ENCODE measurements around the gene DACT3. TPM values are rescaled to one million over a fixed set of nuclear protein-coding genes. Genes with fewer than 3 reads are reported as not detected.

Gene DACT3
- total and polyA plus RNA-seq, 2 experiments from 2014 or later: 0.78 to 2.6 TPM

GRCh38 chr19:46665072-46665471, 4.1 kb upstream of the DACT3 start (continued):
- no peak for TF ChIP-seq ZNF462 (CRISPR knock-in tag; IDR thresholded peaks at IDR 0.05)

GRCh38 chr19:46661735-46662592, 982 bp upstream of the DACT3 start:
- peak; percentile 98 to 99 for TF ChIP-seq CTCF (conservative IDR thresholded peaks at IDR 0.05; ENCODE audit: low read depth in 2 of 2)
- TF ChIP-seq ZNF114 (CRISPR knock-in tag; IDR thresholded peaks at IDR 0.05): no peak
- H2AFZ ChIP-seq: no peak overlapping the region
- ATAC-seq (peak; percentile 61), DNase-seq (ENCODE audit: low spot score) (peak; percentile 95)
- Mint-ChIP-seq H3K9me3 (no peaks in the 10 kb centered on the region; the same call in 1 of the 3 replicates), H3K27me3 (ENCODE audit: insufficient read depth, low read depth, poor library complexity) (peaks cover 26% of the 10 kb centered on the region), H3K27ac (peak overlapping the region; percentile 92), H3K4me3 (peak overlapping the region; percentile 76), H3K36me3 (ENCODE audit: low read depth) (no peaks in the 10 kb centered on the region; the same call in 2 of the 3 replicates), H3K4me1 (peaks cover 21% of the 10 kb centered on the region)
- H3K27me3 ChIP-seq (ENCODE audit: insufficient read depth): peaks cover 30% of the 10 kb centered on the region
- no peak overlapping the region for H3K27ac ChIP-seq (ENCODE audit: low read depth)
- no peaks in the 10 kb centered on the region for H3K36me3 ChIP-seq (ENCODE audit: insufficient read depth)
- H3K4me1 ChIP-seq (ENCODE audit: insufficient read depth): peaks cover 19% of the 10 kb centered on the region
- H3K4me2 ChIP-seq: peak overlapping the region; percentile 74
- H3F3A ChIP-seq (replicated peaks; ENCODE audit: low read depth): peaks cover 11% of the 10 kb centered on the region
- no peaks in the 10 kb centered on the region for H4K20me1 ChIP-seq (replicated peaks; ENCODE audit: insufficient read depth)
- H3K4me3 ChIP-seq: peak overlapping the region; percentile 42
- H3K79me2 ChIP-seq (replicated peaks; ENCODE audit: insufficient read depth): no peaks in the 10 kb centered on the region
- no peaks in the 10 kb centered on the region for H3K9me2 ChIP-seq (ENCODE audit: insufficient read depth)

Data from GM23338 (cell line).